ENCODE results near the gene BHLHE41.
A peak's percentile ranks its signal among the peaks of the same experiment; 100 is the strongest.

Gene BHLHE41

GRCh38 chr12:26124446-26125399 is at the start of gene BHLHE41:
TSS of gene BHLHE41 (minus strand) at chr12:26125037. CDS start at chr12:26124779, 258 bp downstream.
- DNase-seq = peak in 1 of 2 experiments; percentile 25

- DNase-seq = no peak
Observed at GRCh38 chr12:26172946-26173552, 48.2 kb upstream of the BHLHE41 start.

GRCh38 chr12:26172539-26172938 is 47.7 kb upstream of the BHLHE41 start:
- DNase-seq = no peak

GRCh38 chr12:26172013-26172412 is 47.2 kb upstream of the BHLHE41 start:
- no peak for DNase-seq

- DNase-seq = no peak
Observed at GRCh38 chr12:26164118-26164517, 39.3 kb upstream of the BHLHE41 start.

GRCh38 chr12:26162905-26163304 is 38.1 kb upstream of the BHLHE41 start:
- no peak for DNase-seq

DNA sequence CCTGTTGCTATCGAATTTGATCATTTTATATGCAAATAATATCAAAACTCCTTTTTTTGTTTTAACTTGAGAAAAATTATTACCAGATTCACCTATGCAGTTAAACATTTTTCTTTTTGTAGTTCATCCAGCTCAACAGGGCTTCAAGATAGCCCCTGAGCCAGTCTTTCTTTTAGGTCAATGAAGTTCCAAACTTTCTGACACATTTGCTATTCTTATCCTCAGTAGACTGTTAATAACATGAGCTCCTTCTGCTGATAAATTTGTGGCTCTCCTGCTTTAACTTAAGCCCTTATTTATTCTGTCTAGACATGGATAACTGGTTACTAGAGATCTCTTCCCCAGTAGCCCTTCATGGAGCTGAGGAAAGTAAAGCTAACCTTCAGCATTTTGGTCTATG is 37.3 kb upstream of the BHLHE41 start:
- no peak for DNase-seq

DNA sequence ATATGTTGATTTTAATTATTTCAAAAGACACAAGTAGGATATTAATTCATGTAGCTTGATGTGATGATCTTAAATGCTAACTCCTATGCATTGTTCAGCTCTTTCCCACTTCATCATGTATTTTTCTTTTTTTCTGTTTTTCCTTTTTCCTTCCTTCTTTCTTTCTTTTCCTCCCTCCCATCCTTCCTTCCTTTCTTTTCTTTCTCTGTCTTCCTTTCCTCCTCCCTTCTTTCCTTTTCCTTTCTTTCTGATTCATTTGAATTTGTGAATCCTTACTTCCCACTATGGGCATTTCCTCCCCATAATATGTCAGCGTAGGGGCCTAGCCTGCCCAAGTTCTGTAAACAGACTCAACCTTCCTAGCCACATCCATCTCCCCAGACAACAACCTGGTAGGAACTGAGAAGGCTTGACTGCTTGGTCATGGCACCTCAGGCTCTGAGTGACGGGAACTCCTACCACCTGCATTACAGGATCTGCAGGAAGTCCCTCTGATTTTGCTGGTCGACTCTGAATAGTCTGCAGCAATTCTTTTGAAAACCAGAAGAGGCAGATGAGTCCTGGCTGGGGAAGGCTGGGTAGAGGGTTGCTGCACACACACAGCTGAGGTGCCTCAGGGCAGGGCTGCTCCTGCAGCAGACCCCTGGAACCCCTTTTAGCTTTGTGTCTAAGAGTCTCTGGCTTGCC is 33.4 kb upstream of the BHLHE41 start:
- DNase-seq = no peak

- no peak for DNase-seq
Observed at GRCh38 chr12:26157001-26157400, 32.2 kb upstream of the BHLHE41 start.

GRCh38 chr12:26156201-26156871 is 31.5 kb upstream of the BHLHE41 start:
- DNase-seq = no peak

- no peak for DNase-seq
Observed at GRCh38 chr12:26153421-26154154, 28.8 kb upstream of the BHLHE41 start.

GRCh38 chr12:26152507-26153102 is 27.8 kb upstream of the BHLHE41 start:
- DNase-seq = no peak

- no peak for DNase-seq
Observed at GRCh38 chr12:26150736-26151450, 26.1 kb upstream of the BHLHE41 start.

DNA sequence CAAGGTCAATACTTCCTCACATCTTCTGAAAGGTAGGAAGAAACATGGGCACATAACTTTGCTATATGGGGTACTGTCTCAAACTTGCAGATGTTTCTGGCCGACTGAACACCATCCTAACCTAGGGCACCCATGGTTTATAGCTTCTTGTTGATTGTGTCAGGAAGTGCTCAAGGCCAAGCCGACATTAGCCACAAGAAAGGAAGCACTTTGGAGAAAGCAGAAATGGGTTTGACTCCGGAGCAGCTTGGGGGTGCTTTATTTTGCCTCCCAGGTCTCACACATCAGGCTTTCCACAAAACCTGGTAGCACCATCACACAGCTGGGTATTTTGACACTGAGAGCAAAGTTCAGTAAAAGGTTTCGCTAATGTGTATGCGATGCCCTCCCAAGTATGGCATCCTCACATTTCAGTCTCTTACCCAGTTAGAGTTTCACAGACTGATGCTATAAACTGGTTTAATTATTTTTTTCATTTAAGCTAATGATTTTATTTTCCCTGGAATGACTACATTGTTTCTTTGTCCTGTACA is 25.2 kb upstream of the BHLHE41 start:
- DNase-seq = no peak

DNA sequence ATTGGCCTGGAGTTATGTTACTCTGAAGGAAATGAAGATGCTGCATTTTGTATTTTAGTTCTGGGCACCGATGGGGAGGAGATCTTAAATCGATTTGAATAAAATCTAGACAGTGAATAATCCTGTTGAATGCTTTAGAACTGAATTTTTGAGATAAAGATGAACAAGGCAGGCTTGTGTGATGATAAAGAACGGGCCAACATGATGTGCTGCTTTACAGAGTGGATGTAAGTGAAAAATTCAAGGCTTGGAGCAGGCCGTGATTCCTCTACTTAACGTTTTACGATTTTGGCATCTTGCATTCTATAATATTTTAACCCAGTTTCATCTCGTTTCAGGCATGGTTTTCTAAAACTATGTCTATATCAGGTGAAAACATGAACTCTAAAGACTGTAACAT is 23.5 kb upstream of the BHLHE41 start:
- DNase-seq = no peak

- no peak for DNase-seq
Observed at GRCh38 chr12:26143291-26143690, 18.5 kb upstream of the BHLHE41 start.

DNA sequence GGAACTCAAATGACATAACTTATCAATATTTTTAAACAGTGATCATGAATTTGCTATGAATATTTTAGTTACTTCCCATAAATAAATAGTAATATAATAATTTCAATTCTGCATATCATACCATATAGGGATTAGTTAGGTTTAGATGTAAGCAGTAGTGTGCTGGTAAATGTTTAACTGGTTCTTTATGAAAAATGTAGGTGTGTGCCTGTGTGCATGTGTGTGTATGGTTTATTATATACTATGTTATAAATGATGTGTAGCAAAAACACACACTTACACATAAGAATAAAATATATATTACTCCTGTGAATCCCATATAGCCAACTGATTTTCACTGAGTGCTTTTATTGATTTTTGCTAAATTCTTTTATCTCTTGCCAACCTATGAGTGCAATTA is 14.0 kb upstream of the BHLHE41 start:
- DNase-seq = no peak

GRCh38 chr12:26136688-26137087 is 11.9 kb upstream of the BHLHE41 start:
- DNase-seq = no peak

DNA sequence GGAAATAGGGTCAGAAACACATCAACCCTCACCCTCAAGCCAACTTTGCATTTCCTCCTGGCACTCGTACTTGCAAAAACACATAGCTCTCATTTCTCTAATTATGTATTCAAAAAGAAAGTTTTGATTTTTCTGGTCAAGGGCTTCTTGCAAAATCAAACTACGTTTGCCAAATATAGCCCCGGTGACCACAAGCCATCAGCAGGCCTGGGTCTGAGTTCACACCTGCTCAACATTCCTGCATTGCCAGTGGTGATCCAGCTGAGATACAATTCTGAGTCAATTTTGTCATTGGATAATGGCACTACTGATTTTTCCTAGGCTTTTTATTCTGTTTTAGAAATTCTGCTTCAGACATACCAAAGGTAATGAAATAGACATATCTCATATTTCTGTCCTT is 10.7 kb upstream of the BHLHE41 start:
- no peak for DNase-seq

- DNase-seq = no peak
Observed at GRCh38 chr12:26135010-26135420, 10.2 kb upstream of the BHLHE41 start.

DNA sequence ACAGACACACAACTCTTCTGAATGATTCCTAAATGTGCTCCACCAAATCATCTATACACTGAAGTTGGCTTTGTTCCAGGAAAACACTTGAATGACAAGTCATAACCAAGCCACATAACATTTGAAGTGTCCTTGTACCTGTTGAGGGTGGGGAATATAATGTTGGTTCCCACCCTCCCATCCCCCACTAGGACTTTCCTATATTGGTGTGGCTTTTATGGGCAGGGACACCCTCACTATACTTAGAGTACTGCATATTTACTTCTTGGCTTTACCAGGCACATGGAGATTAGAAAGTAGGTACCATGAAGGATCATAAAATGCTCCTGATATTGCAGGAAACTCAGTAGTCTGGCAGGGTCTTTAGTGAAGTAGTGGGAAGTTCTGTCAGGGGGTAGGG is 9.7 kb upstream of the BHLHE41 start:
- no peak for DNase-seq

Measured in activated T-cell treated with anti-CD3 and anti-CD28 coated beads, Interleukin-2, amount 50 U/mL, for 48 hours (primary cell).